Stimulated activated CD4-positive, alpha-beta T cell treated with anti-CD3 and anti-CD28 coated beads, Interleukin-2, amount 100 ng/mL, for 48 hours (primary cell): ENCODE measurements around the gene ADORA1.

Experiments used
- DNase-seq, 2 donors: peaks; one replicate each; pipeline ENCODE4 v3.0.0-alpha.2; 2020

ADORA1 gene

DNA sequence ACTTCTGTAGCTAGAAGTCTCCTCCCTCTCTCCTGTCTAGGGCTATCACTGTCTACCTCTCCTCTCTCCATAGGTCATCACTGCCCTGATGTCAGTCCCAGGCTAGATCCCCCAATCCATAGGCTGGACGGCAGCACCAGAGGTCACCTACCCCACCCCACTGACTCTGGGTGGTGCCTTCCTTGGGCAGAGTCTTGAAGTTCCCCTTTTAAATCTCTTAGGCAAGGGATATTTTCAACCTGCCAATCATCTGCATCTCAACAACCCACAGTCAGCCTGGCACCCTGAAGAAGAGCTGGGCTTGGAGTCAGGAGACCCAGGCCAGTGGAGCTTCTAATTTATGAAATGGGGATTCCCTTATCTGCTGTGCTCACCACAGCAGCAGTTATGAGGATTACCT is 34.9 kb downstream of the ADORA1 start:
- DNase-seq, result no peak

DNA sequence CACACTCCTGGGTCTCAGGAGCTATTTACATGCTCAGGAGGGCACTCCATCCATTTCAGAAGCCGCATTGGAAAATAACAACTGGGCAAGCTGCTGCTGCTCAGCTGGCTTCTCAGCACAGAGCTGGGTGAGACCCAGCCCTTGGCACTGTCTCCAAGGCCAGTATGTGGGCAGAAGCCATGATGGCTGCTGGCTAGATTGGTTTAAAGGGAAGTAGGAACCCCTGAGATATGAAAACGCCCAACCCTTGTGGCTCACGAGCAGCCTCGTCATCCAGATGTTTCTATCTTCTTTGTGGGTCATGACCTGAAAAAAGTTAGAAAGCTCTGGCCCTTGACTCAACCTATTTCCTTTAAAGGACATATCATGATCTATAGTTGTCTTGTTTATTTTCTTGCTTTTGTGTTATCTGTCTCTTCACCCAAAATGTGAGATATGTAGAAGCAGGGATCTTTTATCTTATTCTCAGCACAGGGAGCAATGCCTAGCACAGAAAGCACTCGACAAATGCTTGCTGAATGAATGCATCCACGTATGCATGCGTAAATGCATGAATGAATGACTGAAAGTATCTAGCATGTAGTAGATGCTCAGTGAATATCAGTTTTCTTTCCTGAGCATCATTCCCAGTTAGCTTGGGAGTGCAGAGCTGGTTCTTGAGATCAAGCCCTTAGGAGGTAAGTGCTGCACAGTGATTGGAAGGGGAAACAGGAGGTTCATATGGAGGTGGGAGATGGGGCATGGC is 36.5 kb downstream of the ADORA1 start:
- no peak for DNase-seq

DNA sequence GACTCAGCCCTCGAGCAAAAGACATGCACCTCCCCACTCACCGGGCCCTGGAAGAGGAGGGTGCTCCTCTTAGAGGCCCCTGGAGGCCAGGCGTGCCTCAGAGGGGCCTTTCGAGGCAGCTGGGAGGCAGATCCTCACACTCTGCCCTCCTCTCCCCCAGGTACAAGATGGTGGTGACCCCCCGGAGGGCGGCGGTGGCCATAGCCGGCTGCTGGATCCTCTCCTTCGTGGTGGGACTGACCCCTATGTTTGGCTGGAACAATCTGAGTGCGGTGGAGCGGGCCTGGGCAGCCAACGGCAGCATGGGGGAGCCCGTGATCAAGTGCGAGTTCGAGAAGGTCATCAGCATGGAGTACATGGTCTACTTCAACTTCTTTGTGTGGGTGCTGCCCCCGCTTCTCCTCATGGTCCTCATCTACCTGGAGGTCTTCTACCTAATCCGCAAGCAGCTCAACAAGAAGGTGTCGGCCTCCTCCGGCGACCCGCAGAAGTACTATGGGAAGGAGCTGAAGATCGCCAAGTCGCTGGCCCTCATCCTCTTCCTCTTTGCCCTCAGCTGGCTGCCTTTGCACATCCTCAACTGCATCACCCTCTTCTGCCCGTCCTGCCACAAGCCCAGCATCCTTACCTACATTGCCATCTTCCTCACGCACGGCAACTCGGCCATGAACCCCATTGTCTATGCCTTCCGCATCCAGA is 37.7 kb downstream of the ADORA1 start:
- no peak for DNase-seq

DNA sequence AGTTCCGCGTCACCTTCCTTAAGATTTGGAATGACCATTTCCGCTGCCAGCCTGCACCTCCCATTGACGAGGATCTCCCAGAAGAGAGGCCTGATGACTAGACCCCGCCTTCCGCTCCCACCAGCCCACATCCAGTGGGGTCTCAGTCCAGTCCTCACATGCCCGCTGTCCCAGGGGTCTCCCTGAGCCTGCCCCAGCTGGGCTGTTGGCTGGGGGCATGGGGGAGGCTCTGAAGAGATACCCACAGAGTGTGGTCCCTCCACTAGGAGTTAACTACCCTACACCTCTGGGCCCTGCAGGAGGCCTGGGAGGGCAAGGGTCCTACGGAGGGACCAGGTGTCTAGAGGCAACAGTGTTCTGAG is 38.3 kb downstream of the ADORA1 start:
- no peak for DNase-seq

DNA sequence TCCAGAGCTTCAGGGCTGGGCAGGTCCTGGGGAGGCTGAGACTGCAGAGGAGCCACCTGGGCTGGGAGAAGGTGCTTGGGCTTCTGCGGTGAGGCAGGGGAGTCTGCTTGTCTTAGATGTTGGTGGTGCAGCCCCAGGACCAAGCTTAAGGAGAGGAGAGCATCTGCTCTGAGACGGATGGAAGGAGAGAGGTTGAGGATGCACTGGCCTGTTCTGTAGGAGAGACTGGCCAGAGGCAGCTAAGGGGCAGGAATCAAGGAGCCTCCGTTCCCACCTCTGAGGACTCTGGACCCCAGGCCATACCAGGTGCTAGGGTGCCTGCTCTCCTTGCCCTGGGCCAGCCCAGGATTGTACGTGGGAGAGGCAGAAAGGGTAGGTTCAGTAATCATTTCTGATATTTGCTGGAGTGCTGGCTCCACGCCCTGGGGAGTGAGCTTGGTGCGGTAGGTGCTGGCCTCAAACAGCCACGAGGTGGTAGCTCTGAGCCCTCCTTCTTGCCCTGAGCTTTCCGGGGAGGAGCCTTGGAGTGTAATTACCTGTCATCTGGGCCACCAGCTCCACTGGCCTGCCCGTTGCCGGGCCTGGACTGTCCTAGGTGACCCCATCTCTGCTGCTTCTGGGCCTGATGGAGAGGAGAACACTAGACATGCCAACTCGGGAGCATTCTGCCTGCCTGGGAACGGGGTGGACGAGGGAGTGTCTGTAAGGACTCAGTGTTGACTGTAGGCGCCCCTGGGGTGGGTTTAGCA is 38.8 kb downstream of the ADORA1 start:
- no peak for DNase-seq

DNA sequence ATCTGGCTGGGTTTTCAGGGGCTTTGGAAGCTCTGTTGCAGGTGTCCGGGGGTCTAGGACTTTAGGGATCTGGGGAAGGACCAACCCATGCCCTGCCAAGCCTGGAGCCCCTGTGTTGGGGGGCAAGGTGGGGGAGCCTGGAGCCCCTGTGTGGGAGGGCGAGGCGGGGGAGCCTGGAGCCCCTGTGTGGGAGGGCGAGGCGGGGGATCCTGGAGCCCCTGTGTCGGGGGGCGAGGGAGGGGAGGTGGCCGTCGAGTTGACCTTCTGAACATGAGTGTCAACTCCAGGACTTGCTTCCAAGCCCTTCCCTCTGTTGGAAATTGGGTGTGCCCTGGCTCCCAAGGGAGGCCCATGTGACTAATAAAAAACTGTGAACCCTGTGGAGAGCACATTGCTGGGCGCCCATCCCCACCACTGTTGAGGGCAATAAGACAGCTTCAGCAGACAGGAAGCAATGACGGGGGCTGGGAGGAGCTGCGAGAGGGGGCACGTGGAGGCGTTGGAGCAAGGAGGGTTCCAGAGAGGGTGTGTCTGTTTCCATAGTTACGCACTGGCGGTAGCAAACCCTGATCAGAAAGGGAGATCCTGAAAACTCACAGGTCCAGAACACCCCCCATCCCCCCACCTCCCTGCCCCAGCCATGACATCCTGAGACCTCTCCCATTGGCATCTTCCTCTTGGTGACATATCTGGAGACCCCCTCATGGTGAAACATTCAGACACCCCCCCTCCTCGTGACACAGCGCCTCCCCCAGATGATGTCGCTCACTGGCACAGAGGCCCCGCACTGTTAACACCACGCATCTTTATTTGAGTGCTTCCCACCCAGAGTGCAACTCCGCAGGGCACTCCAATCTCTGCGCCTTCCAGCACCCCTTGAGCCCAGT is 39.7 kb downstream of the ADORA1 start:
- DNase-seq, result no peak

DNA sequence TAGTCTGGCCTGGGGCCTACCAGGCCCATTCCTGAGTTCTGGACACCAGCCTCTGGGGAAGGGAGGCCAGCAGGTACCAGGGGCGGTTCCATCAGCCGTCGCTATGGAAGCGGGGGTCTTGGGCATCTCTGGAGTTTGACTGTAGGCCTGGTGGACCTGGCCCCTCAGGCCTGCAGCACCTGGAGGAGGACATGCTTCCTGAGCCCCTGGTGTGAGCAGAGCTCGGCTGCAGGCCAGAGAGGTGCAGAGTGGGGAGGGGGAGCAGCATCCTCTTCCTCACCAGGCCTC is 40.3 kb downstream of the ADORA1 start:
- DNase-seq, result no peak

DNA sequence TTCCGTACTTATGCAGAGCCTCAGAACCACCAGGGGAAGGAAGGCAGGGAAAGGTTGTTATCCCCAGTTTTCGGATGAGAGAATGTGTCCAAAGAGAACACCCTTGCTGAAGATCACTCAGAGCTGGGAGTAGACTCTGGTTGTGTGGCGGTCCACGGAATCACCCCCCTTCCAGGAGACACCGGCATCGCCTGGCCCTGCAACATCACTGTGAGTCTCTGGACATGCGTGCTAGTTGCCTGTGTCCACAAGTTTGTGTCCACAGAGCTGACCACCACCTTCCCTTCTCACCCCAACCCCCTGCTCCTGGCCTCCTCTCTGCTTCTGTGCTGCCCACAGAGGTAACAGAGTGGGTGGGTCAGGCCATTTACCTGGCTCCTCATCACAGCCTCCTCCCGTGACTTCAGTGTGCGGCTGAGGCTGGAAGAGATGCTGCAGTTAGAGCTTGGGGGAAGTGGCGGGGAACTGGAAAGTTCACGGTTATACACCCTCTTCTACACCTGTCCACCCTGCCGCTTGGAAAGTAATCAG is 40.8 kb downstream of the ADORA1 start:
- DNase-seq, result no peak

DNA sequence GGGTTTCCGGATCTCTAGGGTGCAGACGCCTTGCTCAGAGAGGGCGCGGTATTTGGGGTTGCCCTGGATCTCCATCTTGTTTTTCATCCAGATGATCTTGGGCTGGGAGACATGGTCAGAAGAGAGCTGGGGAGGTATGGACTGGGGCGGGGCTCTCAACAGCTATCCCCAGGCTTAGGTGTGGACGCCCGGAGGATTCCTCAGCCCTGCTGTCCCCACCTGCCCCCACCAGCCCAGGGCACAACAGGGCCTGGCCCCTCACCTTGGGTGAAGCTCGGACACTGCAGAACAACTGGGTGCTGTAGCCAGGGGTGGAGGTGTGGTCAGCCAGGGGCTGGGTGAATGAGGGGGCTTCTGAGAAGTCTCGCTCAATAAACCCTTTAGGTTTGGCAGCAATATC is 41.5 kb downstream of the ADORA1 start:
- no peak for DNase-seq

DNA sequence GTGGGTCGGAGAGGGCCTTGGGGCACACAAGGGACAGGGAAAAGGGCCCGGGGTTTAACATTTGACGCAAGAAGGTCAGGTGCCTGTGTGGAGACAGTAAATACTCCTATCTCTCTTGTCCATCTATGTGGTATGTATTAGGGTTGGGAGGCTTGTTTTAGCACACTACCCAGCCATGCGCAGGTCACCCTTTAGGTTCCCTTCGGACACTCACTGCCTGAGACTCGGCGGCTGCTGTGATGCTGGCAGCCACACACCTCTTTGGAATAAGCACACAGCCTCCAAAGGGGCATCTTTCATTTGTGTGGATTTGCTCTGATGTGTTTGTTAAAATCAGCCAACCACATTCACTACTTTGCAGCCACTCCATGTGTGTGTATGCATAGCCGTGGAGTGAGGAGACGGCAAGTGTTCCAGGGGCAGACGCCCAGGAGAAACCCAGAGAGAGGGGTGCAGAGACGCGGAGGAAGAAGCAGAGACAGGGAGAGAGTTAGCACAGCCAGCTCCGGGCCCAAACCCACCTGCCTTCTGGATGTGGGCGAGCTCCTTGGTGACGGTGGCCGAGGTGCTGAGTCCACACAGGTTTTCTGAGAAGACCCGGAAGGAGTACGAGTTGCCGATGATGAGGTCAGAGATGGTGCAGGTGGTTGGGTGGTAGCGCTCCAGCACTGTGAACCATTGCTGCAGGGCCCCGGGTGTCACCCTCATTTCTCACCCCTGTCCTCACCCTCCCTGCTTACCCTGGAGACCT is 42.4 kb downstream of the ADORA1 start:
- no peak for DNase-seq

DNA sequence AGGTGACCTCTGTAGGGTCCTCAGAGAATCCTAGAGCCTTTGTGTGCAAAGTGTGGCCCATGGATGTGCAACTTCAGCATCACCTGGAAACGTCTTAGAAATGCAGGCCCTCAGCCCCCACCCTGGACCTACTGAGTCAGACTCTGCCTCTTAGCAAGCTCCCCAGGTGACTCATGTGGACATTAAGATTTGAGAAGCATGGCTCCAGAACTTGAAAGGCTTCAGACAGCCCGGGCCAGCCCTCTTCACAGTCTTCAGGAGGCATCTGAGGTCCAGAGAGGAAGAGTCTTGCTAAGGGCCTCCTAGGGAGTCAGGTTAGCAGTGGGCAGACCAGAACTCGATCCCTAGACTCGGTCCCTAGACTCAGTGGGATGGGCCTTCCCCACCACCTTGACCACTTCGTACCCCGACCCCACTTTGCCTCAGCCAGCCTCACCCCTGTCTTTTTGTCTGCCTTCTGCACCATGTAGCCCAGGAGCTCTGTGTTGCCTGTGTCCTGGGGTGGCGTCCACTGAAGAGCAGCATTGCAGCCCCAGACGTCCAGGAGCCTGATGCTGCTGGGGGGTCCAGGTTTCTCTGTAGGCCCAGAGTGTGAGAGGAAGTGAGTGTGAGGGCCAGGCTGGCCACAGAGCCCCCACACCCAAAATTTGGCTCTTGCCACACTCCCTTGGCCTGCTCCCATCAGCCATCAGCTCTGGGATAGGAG is 43.3 kb downstream of the ADORA1 start:
- DNase-seq, result no peak

DNA sequence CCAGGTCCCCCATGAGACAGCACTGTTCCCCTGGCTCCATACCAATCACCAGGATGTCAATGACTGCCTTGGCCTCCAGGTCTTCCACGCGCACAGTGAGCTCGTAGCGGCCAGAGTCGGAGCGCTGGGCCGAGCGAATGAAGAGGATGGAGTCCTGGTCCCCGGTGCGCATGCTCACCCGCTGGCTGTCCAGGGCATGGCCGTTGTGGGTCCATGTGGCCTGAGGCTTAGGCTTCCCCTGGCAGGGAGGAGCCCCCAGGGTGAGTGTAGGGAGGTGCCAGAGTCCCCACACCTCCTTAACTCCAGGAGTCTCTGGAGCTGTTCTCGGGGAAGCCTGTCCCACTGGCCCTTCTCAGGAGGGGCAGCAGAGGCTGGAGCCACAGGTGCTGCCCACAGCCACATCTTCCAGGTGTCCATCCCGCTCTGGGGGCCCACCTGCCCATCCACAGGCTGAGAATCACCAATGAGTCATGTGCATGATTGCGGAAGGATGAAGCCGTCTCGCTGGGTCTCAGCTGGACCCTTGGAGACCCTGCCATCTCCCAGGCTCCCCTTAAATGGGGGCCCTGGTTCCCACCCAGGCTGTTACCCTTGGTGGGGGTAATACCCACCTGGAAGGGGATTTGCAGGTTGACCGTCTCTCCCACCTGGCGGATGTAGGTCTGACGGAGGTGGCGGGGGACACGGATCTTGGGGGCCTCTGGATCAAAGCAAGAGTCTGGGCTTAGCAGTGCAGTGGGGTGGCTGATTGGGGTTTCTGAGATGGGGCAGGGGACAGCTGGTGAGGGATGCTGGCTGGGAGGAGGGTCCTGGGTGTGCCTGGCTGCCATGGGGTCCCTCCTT is 44.0 kb downstream of the ADORA1 start:
- no peak for DNase-seq

DNA sequence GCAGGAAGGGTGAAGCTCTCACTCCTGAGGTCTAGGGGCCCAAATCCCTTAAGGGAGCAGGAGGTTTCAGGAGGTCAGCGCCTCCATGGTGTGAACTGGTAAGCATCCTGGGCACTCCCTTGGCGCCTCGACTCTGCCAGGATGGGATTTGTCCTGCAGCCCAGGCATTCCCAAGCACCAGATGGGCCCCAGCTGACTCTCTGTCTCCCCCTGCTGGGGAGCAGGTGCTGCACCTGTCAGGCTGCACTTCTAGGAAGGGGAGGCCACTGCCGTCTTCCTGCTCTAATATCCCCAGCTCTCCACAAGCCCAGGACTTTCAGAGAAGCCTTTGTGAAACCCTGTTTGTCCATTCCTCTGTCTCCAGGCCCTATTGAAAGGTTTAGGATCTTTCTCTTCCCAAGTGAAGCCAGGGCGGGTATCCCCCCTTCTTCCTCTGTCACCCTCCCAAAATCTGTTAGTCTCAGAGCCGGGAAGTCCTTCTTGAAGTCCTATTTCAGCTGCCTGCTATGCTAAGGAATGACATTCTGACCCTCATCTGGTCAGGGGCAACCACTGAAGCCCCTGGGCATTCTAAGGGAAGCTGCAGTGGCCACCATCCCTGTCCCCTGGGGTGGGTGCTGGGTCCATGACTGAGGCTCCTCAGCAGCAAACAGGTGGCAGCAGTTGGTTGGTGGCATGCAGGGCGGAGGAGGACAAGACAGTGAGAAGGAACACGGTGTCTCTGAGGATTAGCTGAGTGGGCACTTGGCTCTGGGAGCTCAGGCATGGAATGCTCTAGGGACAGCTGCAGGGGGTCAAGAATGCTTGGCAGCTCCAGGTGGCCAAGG is 44.9 kb downstream of the ADORA1 start:
- peak; percentile 56 to 60 for DNase-seq

DNA sequence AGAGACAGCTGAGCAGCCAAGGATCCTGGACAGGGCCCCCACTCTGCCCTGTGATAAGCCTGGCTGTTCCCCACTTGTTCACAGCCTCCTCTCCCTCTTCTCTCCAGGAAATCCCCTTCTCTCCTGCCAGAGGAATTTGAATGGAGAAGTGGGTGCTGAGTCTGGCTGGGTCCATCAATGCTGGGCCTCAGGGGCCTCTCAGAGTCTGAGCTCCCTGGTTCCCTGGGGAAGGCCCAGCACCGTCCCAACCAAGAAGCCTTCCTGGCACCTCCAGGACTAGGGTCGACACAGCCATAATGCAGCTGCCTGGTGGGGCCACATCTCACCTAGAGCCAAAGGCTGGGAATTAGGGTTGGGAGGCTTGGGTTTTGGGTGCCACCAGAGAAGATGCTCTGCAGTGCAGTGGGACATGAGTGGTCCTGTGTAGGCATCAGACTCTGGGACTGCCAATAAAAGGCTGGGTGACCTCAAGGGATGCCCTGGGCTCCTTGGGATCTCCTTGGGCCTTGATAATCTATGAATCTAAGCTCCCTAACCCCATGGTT is 45.6 kb downstream of the ADORA1 start:
- no peak for DNase-seq

DNA sequence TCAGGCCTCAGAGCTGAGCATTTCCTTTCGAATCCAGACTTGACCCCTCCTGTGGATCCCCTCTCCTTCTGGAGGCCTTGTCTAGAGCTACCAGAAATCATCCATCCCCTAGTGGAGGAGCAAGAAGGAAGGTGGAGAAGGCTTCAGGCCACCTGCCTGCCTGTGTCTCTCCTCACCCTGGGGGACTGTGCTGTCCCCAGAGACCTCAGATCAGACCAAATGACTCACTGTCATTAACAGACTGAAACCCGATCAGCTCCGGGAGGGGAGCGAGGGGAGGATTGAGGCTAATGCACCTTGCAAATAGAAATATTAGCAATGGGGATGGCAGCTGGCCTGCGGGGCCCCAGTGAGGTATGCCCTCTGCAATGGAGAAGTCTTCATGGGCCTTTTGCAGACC is 46.0 kb downstream of the ADORA1 start:
- no peak for DNase-seq

DNA sequence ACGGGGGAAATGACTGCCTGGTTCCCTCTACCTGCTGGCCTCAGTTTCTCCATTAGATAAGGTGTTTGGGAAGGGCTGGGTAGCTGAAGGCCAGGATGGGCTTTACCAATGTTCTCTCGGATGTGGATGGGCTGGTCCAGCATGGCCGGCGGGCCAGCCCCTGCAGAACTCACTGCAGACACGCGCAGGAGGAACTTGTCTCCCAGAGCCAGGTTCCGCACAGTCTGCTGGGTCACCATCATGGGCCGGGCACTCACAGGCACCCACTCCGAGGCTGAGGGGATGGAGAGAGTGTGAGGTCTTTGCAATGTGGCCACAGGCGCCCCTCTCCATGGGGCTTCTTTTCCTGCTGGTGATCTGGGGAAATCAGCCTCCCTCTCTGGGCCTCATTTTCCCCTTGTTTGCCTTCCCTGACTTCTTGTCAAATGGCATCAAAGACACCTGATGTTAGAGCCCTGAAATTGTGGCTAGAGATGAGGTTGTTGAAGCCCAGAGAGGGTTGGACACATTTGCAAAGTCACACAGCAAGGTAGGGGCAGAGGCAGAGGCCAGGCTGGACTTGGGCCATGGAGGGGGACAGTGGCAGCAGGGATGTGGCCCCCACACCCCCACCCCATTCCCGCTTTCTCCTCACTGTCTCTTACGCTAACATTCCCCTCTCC is 46.9 kb downstream of the ADORA1 start:
- no peak for DNase-seq

DNA sequence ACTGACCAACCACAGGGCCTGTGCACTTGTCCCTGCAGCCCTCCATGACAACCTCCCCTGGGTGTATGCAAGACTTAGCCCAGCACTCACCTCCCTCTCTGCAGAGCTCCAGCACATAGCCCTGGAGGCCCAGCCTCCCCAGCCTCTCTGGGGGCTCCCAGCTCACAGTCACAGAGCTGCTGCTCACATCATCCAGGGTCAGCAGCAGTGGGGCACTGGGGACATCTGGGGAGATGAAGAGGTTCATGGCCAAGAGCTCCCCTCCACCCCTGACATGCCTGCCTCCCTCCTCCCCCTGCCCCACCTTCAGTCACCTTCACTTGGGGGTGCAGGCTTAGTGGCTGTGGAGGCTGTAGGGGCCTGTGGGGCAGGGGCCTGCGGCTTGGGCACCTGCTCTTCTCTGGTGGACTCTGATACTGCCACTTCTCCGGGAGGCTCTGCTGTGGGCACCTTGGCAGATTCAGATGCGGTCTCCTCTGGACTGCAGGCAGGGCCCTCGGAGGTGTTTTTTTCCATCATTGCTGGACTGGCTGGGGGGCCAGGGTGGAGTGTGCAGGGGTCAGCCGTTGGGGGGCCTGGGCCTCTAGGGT is 47.8 kb downstream of the ADORA1 start, which contains the start of gene MYBPH:
MYBPH (minus strand) TSS at position 590 of the 590 bp plus-strand sequence; CDS start at position 519, 71 bp downstream.
- DNase-seq, result no peak

DNA sequence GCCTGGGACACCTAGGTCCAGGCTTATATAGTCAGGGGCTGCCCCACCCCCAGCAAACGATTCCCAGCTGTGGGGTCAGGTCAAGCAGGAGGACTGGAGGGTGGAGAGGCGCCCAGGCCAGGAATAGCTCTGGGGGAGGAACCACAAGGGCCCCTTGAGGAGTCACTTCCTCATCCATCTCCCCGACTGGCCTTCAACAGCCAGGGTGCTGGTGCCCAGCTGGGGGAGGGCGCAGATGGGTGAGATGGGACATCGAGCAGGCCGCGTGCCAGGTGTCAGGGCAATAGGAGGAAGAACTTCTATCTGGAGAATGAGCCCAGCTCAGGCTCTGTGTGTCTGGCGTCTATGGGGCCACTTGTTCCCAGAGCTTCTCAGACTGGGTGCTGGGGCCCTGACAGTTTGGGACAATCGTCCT is 48.3 kb downstream of the ADORA1 start:
- no peak for DNase-seq
